Measurements from ENCODE around the gene MRPL36.

DNA sequence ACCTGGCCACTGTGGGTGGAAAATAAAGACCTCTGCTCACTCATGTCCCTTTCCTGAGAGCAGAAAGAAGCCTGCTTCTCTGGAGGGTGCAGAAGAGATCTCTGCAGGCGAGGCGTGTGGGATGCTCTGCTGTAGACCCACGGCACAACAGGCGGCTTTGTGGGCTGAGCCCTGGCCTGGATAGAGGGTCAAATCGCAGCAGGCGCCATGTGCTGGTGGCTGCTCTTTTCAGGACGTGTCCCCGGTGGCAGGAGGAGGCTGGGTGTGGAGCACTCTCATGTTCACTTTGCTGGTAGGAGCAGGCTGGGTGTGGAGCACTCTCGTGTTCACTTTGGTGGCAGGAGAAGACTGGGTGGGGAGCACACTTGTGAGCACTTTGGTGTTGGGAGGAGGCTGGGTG is 48.0 kb upstream of the MRPL36 start:
- TF ChIP-seq EZH2 (IDR thresholded peaks at IDR 0.05; ENCODE audit: borderline replicate concordance, low read depth, low read length, poor library complexity, severe bottlenecking) = no peak
- TF ChIP-seq, protein P1, sequence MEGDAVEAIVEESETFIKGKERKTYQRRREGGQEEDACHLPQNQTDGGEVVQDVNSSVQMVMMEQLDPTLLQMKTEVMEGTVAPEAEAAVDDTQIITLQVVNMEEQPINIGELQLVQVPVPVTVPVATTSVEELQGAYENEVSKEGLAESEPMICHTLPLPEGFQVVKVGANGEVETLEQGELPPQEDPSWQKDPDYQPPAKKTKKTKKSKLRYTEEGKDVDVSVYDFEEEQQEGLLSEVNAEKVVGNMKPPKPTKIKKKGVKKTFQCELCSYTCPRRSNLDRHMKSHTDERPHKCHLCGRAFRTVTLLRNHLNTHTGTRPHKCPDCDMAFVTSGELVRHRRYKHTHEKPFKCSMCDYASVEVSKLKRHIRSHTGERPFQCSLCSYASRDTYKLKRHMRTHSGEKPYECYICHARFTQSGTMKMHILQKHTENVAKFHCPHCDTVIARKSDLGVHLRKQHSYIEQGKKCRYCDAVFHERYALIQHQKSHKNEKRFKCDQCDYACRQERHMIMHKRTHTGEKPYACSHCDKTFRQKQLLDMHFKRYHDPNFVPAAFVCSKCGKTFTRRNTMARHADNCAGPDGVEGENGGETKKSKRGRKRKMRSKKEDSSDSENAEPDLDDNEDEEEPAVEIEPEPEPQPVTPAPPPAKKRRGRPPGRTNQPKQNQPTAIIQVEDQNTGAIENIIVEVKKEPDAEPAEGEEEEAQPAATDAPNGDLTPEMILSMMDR (conservative IDR thresholded peaks at IDR 0.05; ENCODE audit: low read depth, low read length) = no peak

All from A673 (cell line).